HG02642 (cell line): ENCODE measurements around the gene ANGPT4.
"Not testable (repeated sequence)": the region's sequence is repeated elsewhere in the genome, so short reads cannot be mapped to it uniquely, and the experiment has no call there.

ENCODE experiments used
- ATAC-seq: cut with Tn5 transposase; IDR thresholded peaks from one replicate; pipeline ENCODE4 v1.9.1; 2021; ENCODE audit warnings: mild to moderate bottlenecking; ENCODE audit not compliant: unreplicated experiment, poor library complexity

ANGPT4 gene

DNA sequence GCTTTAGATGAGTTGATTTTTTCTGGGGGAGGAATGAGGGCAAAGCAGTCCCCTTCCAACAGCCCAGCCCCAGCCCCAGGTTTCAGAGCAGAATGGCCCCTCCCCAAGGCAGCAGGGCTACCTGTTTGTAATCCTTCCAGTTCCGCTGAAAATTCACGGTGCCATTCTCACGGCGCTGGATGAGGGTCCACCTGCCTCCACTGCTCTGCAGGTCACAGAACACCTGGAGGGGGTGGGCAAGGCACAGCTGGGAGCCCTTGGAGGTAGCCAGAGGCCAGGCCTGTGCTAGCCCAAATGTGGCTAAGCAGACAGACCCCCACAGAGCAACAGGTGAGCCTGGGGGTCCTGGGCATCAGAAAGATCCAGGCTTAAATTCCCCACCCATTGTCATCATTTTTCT is 36.5 kb downstream of the ANGPT4 start:
- no peak for ATAC-seq

DNA sequence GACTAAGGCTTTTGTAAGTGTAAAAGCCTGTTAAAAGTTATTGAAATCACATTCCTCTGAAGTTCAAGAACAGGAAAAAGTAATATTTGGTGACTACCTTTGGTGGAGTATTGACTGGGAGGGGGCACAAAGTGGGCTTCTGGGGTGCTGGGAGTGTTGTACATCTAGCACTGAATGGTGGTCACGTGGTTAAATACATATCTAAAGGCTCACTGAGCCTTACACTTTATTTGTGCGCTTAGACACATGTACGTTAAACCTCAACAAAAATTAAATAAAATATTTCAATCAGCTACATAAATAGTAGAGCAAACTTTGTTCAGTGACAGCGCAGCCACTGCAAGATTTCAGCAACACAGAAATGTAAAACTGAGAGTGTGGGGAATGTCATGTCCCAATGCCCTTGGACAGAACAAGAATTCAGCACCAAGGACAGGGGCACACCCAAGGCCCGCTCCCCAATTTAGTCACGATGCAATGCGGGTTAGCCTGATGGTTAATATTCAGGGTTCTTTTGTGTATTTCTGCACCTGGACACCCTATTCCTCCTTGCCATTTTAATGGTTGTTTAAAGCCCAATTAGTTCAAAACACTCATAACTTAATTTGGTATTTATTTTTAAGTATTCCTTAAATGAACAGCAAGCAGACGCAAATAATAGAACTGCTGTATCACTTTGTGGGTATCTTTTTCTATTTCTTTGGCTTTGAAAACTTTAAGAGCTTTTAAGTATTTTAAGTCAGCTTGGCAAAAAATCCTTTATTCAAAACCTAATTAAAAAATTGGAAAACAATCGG is 37.4 kb downstream of the ANGPT4 start:
- ATAC-seq, result no peak

DNA sequence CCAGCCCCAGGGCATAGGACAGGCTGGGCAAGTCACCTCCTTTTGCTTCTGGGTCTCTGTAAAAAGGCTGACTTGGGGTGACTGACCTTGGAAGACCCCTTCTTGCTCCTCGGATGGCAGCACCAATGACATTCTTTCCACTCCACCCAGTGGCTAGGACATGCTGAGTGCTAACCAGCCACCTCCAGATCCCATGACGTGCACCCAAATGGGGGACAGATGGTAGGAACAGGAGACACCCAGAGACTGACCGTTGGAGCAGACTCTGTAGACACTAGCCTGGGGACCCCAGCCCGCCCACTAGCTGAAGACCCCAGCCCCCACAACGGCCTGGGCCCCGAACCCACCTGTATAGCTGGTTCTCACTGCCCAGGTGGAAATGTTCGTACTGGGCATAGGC is 38.3 kb downstream of the ANGPT4 start:
- ATAC-seq, result no peak

DNA sequence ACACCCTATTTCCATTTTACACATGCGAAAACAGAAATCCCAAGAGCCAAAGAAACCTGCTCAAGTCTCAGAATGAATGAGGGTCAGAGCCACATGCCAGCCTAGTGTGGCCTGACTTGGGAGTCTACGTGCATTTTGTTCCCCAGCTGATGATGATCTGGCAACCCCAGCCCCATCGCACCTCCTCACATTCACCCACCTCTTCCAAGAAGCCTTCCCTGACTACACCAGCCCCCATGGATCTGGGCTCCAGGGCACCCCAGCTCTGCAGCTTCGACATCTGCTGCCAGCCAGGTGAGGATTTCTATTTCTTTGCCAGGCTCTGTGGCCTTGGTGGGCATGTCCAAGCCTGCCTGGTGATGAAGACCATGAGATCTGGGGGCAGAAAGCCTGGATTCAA is 41.0 kb downstream of the ANGPT4 start:
- ATAC-seq, result no peak

DNA sequence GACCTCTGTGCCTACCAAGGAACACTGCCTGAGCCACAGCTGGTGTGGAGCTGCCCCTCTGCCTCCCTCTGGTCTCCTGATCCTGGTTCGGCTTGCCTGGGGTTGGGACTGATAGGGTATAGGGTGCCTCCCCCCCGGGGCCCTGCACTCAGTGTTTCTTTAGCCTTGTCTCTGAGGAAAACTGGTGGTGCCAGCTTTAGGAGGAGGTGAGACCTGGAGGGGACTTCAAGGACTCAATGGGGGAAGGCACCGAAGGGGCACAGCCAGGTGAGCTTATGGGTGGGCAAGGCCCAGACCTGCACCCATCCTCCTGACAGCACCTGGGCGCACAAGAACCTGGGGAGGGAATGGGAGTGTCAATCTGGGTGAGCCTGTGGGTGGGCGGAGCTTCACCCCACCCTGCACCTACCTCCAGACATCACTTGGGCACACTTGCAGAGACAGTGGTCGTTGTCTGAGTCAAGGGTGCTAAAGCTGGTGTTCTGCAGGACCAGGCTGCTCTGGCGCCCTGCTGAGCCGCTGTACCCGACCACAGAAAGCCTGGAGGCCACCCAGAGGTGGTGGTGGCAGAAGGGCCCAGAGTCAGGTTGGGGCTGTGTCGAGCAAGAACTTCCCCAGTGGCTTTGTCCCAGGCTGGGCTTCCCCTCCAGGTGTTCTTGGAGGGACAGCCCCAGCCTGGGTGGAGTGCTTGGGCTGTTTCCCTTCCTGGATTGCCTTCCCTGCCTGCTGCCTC is 42.1 kb downstream of the ANGPT4 start:
- ATAC-seq, result no peak

DNA sequence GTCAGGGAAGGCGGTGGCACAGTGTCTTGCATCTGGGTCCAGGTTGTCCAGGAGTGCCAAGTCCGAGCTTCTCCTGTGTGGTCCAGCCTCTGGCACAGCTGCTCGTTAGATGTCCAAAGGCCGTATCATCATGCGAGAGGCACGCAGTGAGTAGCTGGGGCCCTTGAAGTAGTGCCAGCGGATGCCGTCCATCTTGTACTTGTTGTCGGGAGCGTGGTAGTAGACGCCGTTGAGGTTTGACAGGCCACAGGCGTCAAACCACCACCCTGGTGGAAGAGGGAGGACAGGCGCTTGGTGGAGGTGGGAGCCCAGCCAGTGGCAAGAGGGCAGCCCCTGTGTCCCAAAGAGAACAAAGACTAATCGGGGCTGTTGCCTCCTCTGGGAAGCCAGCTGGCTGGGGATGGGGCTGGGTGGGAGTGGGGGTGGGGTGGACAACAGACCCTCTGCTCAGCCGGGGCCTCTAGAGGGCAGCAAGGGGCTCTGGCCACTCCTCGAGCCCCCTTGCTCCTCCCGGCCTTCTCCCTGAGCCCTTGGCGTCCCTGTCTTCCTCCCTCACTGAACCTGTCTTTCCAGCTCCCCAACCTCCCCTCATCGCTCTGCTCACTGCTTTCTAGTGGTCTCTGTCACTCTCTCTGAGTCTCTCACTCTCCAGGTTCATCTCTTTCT is 43.1 kb downstream of the ANGPT4 start:
- ATAC-seq, result no peak

DNA sequence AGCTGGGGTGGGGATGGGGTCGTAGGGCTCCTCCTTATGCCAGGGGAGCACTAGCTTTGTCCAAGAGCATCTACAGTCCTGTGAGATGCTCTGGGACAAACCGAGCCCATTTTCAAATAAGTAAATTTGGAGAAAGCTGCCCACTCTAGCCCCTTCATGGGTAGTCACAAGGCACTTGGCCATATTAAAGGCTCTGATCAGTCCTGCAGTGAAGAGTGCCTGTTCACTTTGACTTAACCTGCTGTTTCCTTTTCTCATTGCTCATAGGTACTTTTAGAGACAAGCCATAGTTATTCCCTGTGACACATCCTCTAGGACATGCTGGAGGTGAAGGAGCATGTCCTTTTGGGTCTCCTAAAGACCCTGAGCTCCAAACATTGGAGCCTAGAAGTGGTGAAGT is 44.2 kb downstream of the ANGPT4 start:
- no peak for ATAC-seq

DNA sequence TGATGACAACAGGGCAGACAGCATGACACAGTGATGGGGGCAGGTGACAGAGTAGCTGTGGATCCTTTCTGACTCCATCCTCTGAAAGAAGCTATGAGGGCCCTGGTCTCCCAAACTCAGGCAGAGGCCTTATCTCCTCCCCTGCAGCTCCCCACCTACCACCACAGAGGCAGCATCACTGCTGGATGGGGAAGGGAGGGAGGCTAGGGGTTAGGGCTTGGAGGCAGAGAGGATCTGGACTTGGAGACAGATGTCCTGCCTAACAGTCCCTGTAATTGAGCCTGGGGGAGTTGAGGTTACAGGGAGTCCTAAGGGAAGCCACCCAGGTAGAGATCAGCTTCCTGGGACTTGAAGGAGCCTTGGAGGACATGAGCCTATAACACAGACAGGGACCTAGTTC is 44.7 kb downstream of the ANGPT4 start:
- ATAC-seq, result no peak

DNA sequence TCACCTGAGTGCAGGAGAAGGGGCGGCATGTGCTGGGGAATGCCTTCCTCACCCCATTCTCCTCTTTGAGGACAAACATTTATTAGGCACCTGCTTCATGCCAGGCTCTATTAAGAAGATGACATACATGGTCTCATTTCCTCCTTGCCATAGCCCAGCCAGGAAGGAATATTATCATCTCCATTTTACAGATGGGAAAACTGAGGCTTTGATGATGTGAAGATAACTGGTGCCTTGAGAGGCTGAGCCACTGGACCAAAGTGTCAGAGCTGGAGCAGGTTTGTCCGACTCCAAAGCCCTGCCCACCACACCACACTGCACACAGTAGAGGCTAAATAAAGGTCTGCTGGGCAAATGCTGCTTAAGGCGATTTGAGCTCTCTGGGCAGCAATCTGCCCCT is 45.4 kb downstream of the ANGPT4 start:
- ATAC-seq, result no peak

DNA sequence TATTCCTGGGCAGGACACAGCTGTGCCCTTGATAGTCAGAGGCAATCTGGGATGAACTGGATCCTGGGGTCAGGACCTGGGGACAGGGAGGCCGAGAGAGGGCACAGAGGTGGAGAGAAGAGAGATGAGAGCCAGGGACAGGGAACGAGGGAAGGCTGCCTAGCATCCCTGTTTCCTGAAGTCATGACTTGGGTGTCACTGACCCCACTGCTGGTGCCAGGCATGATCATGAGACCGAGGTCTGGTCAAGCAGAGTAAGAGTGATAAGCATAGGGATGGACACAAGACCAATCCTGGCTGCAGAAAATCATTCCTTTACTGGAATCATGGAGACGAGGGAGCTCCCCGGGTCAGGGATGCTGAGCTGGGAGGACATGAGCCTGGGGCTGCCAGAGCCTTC is 46.5 kb downstream of the ANGPT4 start:
- ATAC-seq, result no peak

DNA sequence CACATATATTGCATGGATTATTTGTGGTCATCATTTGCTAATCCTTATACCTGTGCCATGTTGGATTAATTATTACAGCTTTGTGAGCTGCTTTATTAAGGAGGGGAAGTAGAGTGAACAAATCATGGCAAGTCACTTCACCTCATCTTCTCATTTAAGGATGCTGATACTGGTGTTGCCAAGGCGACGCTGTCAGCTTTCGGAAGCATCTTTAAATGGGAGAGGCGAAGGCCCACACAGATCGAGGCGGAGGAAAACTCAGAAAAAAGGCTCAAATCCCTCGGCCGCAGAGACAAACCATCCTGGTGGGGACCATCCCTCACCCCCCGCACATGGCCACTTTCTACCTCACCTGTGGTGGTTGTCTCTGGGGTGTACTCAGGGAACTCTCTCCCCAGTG is 47.9 kb downstream of the ANGPT4 start:
- ATAC-seq, result no peak

DNA sequence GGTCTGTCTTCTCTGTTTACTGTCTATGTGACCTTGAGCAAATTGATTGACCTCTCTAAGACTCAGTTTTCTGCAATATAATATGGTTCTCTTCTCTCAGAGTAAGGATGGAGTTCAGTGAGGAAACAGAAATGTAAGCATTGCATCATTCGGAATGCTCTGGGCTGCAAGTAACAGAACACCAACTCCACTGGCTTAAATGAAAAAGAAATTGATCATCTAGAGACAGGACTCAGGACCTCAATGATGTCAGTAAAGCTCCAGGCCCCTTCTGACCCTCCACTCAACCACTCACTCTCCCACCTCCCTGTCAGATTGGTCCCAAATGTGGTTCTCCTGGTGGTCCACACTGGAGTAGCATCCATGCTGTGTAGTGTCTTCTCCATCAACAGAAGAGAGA is 50.7 kb downstream of the ANGPT4 start:
- no peak for ATAC-seq

DNA sequence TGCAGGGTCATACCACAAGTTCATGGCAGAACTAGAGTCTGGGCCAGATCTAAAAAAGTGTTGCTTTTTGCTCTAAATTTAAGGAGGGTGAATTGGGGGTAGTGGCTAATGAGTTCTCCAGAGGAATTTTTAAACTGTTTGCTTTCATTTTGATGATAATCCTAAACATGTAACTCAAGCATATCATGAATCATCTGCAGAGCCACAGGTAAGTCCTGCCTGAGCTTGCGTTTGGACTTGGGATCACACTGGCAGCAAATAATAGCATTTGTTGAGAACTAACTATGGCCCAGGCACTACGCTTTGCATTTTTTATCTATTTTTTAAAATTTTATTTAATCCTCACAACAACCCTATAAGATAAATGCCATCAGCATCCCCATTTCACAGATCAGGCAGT is 55.2 kb downstream of the ANGPT4 start:
- ATAC-seq, result no peak

DNA sequence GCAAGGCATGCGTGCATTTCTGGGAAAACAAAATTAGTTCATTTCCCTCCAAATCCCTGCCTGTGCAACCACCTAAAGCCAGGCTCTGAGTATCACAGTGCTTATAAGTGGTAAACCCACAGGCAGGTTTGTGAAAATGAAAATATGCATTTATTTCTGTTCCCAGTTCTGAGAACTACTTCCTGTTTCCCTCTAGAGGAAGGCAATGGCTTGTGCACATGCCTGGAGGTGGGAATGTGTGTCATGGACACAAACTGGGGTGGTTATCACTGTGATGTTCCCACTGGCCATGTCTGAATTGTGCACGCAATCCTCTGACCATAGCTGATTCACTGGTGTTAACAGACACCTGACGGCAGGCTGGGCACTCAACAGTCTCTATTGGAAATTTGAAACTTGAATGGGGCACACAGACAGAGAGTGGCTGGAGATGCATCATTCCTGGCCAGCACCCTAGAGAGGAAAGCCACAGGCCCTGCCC is 56.3 kb downstream of the ANGPT4 start:
- ATAC-seq, result no peak

DNA sequence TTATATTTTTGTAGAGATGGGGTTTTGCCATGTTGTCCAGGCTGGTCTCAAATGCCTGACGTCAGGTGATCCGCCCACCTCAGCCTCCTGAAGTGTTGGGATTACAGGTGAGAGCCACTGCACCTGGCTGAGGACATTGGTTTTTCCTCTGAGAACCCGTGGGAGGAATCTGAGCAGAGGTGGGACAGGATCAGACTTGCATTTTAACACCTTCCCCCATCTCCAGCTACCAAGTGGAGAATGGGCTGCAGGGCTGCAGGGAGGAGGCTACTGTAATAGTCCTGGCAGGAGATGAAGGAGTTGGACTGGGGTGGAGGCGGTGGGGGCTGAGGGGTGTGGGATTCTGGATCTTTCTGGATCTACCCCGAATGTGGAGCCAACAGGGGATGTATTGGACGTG is 58.1 kb downstream of the ANGPT4 start:
- ATAC-seq, result no peak

DNA sequence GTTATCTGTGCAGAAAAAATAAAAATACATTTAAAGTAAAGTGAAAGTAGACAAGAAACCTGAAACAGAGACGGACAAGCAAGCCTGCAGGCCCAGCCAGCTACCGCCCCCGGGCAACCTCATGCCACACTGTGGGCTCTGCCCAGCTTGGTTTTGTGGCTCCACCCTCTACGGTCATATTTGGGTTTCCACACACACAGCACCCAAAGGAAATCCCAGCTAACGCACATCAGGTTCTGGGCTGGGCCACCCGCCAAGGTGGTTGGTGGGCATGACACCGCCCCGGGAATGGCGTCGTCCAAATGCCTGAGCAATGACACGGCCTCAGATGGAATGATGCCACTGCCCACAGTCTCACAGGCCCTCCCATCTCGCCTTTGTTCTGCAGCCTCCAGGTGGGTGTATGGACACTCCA is 59.8 kb downstream of the ANGPT4 start:
- no peak for ATAC-seq

DNA sequence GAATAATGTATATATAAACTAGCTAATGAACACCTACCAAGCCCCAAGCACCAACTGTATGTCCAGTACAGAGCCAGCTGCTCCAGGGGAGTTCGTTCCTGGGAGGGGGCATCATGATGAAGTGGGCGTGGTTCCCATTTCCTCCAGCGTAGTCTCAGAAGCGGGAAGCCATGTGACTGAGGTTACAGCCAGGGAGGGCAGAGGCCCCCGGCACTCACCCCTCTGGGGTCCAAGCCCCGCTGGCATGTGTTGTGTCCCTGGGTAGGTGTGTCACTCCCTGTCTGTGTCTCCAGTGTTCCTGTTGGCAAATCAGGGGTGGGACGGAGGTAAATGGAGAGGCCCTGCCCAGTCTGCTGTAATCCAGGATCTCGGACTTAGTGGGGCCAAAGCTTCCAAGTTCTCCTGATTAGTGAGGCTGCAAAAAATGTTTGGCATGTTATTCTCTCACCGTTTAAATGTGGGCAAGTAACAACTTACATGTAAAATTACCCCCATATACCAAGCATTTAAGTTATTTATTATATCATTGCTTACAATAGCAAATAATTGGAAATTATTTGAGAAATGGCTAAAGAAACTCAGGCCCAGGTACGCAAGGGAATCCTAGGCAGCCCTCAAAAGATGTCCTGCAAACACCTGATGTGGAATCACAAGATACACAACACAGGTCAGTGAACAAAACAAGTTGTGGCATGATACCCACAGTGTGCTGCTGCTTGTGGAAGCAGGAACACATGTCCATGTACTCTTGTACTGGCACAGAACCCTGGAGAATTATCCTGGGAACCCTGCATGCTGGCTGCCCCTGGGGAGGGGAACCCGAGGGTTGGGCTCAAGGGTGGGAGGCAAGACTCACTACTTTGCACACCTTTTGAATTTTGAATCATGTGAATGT is 60.4 kb downstream of the ANGPT4 start:
- no peak for ATAC-seq

DNA sequence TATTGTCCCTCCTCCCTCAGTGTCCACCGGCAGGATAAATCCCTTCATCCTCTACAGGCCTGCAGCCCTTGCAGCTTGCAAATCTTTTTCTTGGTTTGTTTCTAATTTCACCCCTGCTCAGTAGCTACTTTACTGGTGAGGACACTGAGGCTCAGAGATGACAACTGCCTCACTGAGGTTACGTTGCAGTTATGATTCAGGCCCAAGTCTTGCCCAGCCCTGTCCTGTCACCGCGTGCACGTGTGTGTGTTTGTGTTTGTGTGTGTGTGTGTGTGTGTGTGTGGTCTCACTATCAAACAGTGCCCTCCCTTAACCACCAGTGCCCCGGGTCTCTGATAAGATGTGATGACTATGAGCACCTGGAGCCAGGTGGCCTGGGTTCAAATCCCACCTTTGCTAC is 61.5 kb downstream of the ANGPT4 start:
- ATAC-seq, result no peak

DNA sequence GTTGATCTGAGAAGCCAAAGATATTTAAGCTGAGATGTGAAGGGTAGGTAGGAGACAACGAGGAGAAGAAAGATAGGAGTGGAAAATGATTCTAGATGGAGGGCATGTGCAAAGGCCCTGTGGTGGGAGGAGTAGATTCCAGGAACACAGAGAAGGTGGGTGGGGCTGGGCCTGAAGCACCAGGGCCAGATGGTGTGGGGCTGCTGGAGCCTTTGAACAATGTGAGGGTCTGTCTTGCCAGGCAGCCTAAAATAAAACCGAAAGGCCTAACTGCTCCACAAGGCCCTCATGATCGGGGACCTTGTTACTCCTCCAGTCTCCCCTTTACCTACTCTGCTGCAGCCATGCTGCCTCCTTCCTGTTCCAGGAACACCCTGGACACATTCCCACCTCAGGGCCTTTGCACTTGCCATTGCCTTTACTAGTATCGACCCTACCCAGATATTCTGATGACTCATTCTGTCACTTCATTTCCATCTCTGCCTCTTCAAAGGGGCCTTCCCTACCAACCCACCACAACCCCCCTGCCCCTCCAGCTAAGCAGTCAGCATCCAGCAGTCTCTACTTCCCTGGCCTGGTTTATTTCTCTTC is 62.6 kb downstream of the ANGPT4 start:
- no peak for ATAC-seq

DNA sequence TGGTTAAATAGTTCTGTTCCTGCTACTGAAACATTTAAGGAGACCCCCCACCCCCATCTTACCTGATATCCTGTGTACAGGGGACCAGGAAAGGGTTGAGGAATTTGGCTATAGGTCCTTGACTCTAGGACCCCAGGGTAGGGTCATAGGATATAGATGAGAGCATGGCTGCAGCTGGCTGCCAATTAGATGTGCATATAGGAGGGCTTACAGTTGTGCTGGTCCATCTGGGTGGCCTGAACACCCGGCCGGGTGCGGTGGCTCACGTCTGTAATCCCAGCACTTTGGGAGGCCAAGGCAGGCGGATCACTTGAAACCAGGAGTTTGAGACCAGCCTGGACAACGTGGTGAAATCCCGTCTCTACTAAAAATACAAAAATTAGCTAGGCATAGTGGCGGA is 67.4 kb downstream of the ANGPT4 start:
- ATAC-seq, result not testable (repeated sequence)
